Stimulated activated CD4-positive, alpha-beta T cell treated with anti-CD3 and anti-CD28 coated beads, Interleukin-4, amount 100 ng/mL, for 48 hours (primary cell): ENCODE measurements around the gene HMMR.
"Not testable (repeated sequence)": the region's sequence is repeated elsewhere in the genome, so short reads cannot be mapped to it uniquely, and the experiment has no call there.

Source experiments
- DNase-seq, 2 donors: peaks; one replicate each; pipeline ENCODE4 v3.0.0-alpha.2; 2020; ENCODE audit warnings: low read depth in 2 of 2

HMMR gene, protein sequence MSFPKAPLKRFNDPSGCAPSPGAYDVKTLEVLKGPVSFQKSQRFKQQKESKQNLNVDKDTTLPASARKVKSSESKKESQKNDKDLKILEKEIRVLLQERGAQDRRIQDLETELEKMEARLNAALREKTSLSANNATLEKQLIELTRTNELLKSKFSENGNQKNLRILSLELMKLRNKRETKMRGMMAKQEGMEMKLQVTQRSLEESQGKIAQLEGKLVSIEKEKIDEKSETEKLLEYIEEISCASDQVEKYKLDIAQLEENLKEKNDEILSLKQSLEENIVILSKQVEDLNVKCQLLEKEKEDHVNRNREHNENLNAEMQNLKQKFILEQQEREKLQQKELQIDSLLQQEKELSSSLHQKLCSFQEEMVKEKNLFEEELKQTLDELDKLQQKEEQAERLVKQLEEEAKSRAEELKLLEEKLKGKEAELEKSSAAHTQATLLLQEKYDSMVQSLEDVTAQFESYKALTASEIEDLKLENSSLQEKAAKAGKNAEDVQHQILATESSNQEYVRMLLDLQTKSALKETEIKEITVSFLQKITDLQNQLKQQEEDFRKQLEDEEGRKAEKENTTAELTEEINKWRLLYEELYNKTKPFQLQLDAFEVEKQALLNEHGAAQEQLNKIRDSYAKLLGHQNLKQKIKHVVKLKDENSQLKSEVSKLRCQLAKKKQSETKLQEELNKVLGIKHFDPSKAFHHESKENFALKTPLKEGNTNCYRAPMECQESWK

DNA sequence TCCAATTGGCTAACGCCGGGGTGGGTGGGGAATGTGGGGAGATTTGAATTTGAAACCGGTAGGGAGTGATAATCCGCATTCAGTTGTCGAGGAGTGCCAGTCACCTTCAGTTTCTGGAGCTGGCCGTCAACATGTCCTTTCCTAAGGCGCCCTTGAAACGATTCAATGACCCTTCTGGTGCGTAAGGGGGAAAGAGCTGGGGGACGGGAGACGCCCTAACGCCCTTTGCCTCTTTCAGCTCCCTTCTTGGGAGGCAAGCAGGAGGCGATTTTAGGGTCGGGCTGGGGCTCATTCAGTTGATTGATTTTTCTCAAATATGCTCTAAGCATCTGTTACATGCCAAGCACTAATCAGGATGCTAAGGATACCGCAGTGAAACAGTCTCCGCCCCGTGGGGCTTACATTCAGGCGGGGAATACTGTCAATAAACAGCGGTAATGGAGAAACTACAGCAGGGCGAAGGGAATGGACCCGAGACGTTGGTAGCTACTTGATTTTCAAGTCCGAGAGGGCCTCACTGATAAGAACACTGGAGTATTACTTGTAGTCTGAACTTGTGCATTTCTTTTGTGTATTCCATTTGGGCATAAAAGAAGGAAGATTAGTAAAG, at the start of gene HMMR:
HMMR (plus strand) TSS at position 71 of the 610 bp plus-strand sequence; CDS start at position 132, 61 bp downstream.
- DNase-seq, result no peak

DNA sequence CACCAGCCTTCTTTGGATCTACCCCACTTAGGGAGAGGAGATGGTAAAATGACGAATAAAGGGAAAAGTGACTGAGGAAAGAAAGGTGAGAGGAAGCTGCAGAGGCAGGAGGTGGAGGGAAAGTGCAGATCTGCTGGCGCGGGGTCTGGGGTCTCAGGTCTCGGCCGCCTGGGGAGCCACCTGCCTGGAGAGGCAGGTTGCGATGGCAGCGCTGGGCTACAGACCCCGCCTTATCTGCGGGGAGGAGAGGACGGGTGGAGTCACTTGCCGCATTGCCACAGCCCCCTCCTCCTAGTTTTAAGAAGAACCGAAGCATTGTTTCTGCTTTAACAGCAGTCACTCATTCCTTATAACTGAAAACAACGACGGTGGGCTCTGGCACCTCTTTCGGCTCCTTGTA, 44.8 kb upstream of the HMMR start:
- DNase-seq, result not testable (repeated sequence)

DNA sequence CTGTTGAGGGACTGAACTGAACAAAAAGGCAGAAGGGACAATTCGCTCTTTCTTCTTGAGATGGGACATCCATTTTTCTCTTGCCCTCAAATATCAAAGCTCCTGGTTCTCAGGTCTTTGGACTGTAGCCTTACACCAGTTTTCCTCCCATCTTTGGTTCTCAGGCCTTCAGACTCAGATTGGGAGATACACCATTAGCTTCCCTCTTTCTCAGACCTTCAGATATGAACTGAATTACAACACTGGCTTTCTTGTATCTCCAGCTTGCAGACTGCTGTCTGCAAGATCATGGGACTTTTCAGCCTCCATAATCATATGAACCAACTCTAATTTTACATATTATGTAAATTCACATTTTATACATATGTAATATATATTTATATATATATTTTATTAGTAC, 35.6 kb upstream of the HMMR start:
- no peak for DNase-seq

DNA sequence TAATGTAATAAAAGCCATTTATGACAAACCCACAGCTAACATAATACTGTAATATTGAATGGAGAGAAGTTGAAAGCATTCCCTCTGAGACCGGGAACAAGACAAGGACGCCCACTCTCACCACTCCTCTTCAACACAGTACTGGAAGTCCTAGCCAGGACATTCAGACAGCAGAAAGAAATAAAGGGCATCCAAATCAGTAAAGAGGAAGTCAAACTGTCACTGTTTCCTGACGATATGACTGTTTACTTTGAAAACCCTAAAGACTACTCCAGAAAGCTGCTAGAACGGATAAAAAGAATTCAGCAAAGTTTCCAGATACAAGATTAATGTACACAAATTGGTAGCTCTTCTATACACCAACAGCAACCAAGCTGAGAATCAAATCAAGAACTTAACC, 34.3 kb upstream of the HMMR start:
- not testable (repeated sequence) for DNase-seq

DNA sequence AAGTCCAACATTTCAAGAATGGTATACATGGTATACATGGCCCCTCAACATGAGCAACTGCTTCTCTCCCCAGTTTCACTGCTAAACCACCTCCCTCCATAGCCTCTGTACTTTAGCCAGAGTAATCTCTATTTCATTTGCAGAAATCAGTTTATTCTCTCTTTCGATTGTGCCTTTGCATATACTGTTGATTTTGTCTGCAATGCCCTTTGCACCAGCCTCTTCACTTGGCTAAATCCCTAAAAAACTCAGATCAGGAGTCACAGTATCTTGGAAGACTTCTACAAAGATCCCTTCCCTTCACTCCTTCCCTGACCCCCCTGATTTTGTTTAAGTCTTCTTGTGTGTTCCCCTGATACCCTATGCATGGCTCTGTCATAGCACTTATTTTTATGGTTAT, 27.9 kb upstream of the HMMR start:
- DNase-seq, result no peak

DNA sequence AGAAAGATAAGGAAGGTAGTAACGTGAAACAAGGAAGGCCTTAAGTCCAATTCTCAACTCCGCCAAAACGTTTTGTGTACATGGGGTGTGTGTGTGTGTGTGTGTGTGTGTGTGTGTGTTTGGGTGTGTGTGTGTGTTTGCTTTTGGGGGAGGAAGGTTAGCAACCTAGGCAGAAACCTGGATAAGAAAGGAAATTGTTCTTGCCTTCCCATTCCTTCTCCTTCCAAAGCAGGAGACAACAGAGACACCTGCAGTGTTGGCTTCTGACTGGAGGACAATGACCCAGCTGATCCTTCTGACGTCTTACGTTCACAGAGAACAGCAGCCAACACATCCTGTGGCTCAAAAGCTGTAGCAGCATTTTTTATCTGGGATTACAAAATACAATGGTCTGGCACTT, 27.2 kb upstream of the HMMR start:
- DNase-seq, result no peak

DNA sequence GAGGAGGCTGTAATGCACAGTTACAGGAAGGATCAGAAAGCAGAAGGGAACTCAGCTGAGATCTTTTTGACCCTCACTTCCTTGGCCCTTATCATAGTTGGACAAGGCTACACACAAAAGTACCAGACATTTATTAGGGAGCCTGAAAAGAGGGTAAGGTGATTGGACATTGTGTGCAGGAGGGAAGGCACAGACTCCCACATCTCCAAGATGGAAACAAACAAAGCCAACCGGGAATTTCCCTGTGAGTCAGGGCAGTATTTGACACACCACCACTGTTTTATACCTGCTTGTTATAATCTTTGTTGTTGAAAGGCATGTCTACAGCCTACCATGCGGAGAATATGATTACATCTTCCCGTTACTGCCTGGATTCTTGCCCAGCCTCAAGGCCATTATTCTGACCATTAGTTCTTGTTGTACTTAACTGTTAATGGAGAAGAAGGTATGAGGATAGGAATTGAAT, 26.0 kb upstream of the HMMR start:
- DNase-seq, result no peak

DNA sequence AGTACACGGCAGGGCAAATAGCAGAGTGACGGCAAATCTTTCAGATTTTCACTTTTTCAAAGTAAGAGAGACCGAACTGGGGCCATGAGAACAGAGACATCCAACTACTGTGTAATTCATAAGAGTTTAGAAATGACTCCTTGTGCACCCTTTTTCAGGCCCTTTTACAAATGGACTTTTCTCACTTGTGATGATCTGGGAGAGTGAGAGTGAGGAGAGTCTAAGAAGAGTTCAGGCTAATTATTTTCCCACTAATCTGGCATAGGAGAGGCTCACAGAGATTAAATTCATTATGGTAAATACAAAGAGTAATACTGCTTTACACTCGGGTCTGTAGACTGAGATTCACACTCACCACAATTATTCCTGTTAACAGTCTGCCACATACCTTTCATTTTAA, 23.9 kb upstream of the HMMR start:
- DNase-seq, result no peak

DNA sequence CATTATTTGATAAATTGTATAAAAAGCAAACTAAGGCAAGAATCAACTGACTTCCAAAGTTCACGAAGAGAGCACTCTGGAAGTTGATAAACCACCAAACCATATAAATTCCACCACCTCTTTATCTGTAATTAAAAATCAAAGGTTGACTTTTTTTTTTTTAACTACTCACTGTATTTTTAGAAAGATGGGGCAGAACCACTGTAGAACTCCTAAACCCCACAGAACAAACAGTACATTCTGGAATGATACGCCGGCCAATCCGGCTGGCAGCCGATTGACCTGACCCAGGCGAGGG, 23.5 kb upstream of the HMMR start:
- no peak for DNase-seq

DNA sequence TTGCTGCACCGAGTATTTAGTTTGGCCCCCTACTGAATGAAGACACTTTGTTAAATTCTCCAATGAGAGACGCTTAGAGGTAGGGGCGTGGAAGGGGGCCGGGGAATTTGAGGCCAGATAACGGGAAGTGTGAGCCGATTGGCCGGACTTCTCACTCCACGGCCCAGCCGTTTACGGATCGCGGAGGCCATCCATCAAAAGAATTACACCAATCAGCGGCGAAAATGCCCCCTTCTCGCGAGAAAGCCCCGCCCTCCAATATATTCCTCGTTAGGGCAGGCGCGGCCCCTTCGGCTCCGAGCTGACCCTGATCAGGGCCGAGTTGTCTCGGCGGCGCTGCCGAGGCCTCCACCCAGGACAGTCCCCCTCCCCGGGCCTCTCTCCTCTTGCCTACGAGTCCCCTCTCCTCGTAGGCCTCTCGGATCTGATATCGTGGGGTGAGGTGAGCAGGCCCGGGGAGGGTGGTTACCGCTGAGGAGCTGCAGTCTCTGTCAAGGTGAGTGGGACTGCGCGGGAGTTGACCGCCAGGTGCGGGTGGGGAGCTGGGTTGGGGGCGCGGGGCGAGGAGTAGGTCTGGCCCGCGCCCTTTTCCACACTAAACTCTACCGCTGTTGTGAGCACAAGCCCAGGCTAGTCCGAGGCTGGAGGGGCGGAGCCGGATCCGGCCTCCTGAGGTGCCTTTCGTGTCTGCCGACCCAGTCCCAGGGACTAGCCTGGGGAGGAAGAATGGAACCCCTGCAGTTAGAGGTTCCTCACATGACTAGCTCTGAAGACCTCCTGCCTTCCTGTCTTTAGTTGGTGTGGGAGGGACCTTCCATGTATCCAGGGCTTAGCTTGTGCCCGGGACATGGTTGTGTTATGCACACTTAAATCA, 22.9 kb upstream of the HMMR start, which contains the start of gene CCNG1:
CCNG1 (plus strand) TSS at position 287 of the 874 bp plus-strand sequence. CDS start 1,662 bp downstream, outside the sequence.
- DNase-seq, result peak; percentile 78 to 86

DNA sequence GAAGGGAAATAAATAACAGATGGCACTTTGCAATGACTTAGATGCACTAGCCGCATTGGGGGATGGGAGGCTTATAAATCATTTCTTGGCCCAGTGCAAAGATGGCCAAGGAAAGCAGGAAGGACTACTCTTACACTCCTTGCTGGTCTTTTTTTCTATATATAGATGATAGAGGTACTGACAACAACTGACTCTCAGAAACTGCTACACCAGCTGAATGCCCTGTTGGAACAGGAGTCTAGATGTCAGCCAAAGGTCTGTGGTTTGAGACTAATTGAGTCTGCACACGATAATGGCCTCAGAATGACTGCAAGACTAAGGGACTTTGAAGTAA, 21.4 kb upstream of the HMMR start:
- DNase-seq, result no peak

DNA sequence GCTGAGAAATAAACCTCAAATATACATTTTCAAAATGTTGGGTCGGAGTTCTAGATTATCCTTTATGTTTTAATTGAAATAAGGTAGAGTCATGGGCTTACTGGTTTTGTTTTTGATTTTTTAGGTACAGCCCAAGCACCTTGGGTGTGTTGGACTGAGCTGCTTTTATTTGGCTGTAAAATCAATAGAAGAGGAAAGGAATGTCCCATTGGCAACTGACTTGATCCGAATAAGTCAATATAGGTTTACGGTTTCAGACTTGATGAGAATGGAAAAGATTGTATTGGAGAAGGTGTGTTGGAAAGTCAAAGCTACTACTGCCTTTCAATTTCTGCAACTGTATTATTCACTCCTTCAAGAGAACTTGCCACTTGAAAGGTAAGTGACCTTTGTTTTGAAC, 19.5 kb upstream of the HMMR start:
- no peak for DNase-seq

DNA sequence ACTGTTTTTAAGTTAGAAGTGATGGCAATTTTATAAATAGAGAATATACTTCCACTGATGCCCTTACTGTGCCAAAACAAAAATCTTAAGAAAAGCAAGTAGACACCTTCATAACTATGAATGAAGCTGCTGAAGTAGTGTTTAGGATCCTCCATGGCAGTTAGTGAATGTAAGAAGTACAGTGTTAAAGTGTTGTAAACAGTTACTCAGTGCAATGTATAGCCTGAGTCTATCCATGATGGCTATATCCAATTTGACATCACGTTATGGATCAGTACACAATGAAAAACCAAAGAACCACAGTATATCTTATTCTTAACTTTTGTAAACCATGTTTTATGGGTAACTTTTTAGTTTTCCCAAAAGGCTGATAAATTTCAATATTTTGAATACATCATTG, 15.9 kb upstream of the HMMR start:
- DNase-seq, result no peak

DNA sequence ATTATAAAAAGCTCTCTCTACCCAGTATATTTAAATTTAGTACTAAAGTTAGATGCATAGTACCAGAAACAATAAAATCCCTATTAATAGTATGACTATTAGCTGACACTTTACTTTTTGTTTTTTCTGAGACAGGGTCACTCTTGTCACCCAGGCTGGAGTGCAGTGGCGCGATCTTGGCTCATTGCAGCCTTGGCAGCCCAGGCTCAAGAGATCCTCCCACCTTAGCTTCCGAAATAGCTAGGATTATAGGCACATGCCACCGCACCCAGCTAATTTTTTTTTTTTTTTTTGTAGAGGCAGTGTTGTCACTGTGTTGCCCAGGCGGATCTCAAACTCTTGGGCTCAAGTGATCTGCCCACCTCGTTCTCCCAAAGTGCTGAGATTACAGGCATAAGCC, 15.1 kb upstream of the HMMR start:
- no peak for DNase-seq

DNA sequence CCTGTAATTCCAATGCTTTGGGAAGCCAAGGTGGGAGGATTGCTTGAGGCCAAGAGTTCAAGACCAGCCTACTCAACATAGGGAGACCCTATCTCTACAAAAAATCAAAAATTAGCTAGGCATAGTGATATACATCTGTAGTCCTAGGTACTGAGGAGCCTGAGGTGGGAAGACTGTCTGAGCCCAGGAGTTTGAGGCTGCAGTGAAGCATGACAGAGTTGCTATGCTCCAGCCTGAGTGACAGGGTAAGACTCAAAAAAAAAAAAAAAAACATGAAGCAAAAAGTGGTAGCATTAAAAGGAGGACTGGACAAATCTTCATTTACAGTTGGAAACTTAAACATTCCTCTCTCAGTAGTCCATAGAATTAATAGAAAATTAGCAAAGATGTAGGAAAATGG, 13.2 kb upstream of the HMMR start:
- DNase-seq, result no peak

DNA sequence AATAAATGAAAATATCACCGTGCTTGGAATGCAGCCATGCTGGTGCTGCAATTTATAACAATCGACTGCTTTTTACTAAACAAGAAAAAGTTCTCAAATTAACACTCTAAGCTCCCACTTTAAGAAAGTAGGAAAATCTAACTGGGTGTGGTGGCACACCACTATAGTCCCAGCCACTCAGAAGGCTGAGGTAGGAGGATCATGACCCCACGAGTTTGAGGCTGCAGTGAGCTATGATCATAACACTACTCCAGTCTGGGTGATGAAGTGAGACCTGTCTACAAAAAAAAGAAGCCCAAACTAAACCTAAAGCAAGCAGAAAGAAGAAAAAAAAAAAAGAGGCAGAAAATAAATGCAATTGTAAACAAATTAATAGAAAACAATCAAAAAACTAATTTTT, 12.6 kb upstream of the HMMR start:
- no peak for DNase-seq

DNA sequence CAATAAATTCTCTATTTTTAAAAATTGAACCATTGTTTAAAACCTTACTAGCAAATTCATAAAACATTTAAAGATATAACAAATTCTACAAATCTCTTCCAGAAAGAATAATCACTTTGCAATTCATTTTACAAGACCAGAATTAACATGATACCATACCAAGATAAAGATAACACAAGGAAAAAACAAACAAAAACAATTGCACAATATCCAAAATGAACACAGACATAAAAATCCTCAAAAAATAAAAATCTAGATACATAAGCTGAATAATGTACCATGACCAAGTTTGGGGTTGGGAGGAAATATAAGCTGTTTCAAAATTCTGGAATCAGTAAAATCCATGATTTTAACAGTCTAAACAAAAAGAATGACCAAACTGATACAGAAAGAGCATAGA, 11.9 kb upstream of the HMMR start:
- no peak for DNase-seq

DNA sequence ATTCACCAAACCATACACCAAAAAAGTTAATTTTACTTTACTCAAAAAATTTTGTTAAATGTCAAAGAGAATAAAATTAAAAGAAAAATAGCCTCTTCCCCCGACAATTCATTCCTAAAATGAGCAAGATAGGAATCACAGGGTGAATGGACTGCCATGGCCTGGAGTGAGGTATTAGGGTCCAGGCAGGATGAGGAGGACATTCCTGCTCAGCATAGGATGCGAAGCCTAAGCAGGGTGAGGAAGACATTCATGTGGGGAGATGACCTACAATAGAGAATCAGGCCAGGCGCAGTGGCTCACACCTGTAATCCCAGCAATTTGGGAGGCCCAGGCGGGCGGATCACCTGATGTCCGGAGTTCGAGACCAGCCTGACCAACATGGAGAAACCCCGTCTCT, 8.9 kb upstream of the HMMR start:
- DNase-seq, result no peak

DNA sequence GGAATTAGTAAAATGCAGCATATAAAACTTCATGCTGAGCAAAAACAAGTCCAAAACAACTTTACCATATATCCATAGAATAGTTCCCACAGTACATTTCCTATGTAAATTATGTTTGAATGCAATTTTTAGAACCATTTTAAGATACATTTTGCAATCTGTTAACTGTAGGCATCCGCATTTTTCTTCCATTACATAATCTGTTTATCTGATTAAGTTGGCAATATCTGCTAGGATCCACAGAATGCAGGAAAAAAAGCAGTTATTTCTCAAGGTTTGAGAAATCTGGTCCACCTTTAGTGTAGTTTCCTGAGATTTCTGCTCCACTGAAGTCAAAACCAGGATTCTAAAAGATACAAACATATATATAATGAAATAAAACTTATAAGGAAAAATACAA, 6.7 kb upstream of the HMMR start:
- DNase-seq, result no peak

DNA sequence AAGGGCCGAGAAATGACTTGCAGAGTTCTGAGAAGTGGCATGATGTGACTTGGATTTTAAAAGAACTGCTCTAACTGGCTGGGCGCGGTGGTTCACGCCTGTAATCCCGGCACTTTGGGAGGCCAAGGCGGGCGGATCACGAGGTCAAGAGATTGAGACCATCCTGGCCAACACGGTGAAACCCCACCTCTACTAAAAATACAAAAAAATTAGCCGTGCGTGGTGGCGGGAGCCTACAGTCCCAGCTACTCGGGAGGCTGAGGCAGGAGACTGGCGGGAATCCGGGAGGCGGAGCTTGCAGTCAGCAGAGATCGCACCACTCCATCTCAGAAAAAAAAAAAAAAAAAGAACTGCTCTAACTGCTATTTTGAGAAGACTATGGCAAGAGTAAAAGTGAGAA, 5.0 kb upstream of the HMMR start:
- not testable (repeated sequence) for DNase-seq

DNA sequence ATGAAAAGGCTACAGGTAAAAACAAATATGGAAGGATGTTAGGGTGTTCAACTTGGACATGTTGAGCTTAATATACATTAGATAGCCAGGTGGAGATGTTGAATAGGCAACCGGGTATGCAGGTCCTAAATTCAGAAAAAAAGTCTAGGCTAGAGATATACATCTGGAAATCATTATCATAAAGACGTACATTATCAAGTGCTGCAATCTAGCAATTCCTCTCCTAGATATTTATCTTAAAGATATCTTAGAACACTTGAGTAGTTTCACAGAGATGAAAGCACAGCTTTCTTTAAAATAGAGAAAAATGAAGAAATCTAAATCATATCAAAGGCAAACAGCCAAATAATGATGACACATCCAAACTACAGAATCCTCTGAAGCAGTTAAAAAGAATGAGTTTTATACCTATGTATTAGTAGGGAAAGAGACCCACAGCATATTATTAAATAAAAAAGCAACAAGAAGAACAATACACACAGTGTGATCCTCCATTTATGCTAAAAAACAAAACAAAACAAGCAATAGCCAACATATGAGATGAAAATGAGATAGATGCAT, 4.3 kb upstream of the HMMR start:
- no peak for DNase-seq

DNA sequence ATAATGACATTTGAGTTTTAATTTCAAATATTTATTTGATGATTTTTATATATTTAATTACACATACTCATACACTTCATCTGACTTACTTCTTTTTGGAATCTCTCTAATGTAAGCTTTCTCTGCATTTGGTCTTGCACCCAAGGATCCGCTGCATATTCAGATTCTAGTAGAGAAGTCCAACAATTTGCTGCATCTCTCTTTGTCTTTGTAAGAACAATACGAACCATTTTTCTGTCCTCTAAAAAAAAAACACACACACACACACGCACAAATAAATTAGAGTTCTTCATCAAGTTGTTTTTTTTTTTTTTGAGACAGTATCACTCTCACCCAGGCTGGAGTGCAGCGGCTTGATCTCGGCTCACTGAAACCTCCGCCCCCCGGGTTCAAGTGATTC, 3.6 kb upstream of the HMMR start:
- no peak for DNase-seq
